GM08714 (cell line): ENCODE data around the gene OPA3.

Experiments used
- H3K4me3 ChIP-seq: fragments of 200-500 bp; sonication (Bioruptor generic); 2 replicates; pipeline ENCODE4 v1.5.1; 2014; ENCODE audit warnings: mild to moderate bottlenecking, low read length, inconsistent platforms
- ZNF274 ChIP-seq: IDR thresholded peaks from 2 replicates; pipeline ENCODE4 v1.6.1; 2012; ENCODE audit warnings: mild to moderate bottlenecking, low read depth, low read length

OPA3 gene

DNA sequence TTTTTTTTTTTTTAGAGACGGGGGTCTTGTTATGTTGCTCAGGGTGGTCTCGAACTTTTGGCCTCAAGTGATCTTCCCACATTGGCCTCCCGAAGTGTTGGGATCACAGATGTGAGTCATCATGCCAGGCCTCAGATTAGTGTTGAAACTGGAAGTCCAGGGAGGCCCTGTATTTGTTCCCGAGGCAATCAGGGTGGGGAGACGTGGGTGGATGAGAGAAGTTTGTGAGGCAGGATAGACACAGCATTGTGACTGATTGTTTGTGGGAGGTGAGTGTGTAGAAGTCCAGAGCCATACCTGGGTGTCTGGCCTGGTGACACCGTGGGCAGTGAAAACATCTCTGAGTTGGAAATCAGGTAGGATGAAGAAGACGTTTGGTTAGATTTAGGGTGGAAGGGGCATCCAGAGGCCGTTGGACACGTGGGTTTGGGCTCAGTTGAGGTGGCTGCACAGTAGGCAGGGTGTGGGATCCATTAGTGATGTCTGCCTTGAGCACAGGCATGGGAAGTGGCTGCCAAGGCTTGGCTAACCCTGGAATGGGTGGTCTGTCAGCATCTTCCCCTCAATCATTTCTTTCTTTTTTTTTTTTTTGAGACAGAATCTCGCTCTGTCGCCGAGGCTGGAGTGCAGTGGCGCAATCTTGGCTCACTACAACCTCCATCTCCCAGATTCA, 100.2 kb downstream of the OPA3 start:
- H3K4me3 ChIP-seq, result no peak overlapping the region
- TF ChIP-seq ZNF274, result no peak

DNA sequence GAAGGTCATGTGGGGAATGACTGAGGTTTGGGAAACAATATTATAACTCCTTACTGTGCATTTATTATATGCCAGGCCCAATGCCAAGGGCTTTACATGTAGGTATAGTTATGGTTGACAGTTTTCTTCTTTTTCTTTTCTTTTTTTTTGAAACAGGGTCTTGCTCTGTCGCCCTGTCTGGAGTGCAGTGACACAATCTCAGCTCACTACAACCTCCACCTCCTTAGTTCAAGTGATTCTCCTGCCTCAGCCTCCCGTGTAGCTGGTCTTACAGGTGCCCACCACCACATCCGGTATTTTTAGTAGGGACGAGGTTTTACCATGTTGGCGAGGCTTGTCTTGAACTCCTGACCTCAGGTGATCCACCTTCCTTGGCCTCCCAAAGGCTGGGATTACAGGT, 101.6 kb downstream of the OPA3 start:
- H3K4me3 ChIP-seq, result no peak overlapping the region
- TF ChIP-seq ZNF274, result no peak

GRCh38 chr19:45478454-45479238, 106.0 kb downstream of the OPA3 start:
- no peak for TF ChIP-seq ZNF274
- H3K4me3 ChIP-seq, result peak overlapping the region; percentile 80

GRCh38 chr19:45477713-45478453, 106.7 kb downstream of the OPA3 start:
- H3K4me3 ChIP-seq, result peak overlapping the region; percentile 80; the same call in 1 of the 2 replicates
- TF ChIP-seq ZNF274, result no peak
